GM12878 (cell line): ENCODE data around the gene APEX1. TPM values are rescaled to one million over a fixed set of nuclear protein-coding genes. Genes with fewer than 3 reads are reported as not detected.

Source experiments
- CHD2 ChIP-seq: IDR thresholded peaks from 2 replicates; pipeline ENCODE4 v1.6.1; 2011; ENCODE audit warnings: low read depth, low read length, improper control_type of control experiment, borderline replicate concordance
- CREB1 ChIP-seq: IDR thresholded peaks from 2 replicates; pipeline ENCODE4 v1.6.1; 2012; ENCODE audit warnings: low read depth, mild to moderate bottlenecking, inconsistent platforms
- CREM ChIP-seq: IDR thresholded peaks from 2 replicates; pipeline ENCODE4 v1.6.1; 2014; ENCODE audit warnings: antibody characterized with exemption, low read depth
- ETV6 ChIP-seq, 2 experiments: fragments of 450-650 bp in 1 of 2; IDR thresholded peaks in 1 of 2; conservative IDR thresholded peaks in 1 of 2; 2 replicates each; pipeline ENCODE4 v1.6.1; 2014; ENCODE audit warnings: antibody characterized with exemption in 1 of 2, borderline replicate concordance in 1 of 2, low read depth in 1 of 2, mild to moderate bottlenecking in 1 of 2, moderate library complexity in 1 of 2
- KLF5 ChIP-seq: fragments of 450-650 bp; IDR thresholded peaks from 2 replicates; pipeline ENCODE4 v1.6.1; 2014; ENCODE audit warnings: mild to moderate bottlenecking; ENCODE audit not compliant: partially characterized antibody
- POLR2A ChIP-seq: IDR thresholded peaks from 2 replicates; pipeline ENCODE4 v1.6.1; 2011; ENCODE audit warnings: low read depth, mild to moderate bottlenecking, low read length
- POLR2AphosphoS5 ChIP-seq: IDR thresholded peaks from 2 replicates; pipeline ENCODE4 v1.6.1; 2011; ENCODE audit warnings: mild to moderate bottlenecking, low read length, inconsistent platforms
- RBBP5 ChIP-seq: fragments of 200-600 bp; sonication (generic); conservative IDR thresholded peaks from 2 replicates; pipeline ENCODE4 v1.6.1; 2016
- RFX5 ChIP-seq: IDR thresholded peaks from 2 replicates; pipeline ENCODE4 v1.6.1; 2011; ENCODE audit warnings: low read depth, low read length, improper control_type of control experiment
- RUNX3 ChIP-seq: IDR thresholded peaks from 2 replicates; pipeline ENCODE4 v1.6.1; 2012; ENCODE audit warnings: low read length, inconsistent platforms
- SMAD5 ChIP-seq: IDR thresholded peaks from 2 replicates; pipeline ENCODE4 v1.6.1; 2016; ENCODE audit warnings: antibody characterized with exemption, low read depth
- TCF3 ChIP-seq: IDR thresholded peaks from 2 replicates; pipeline ENCODE4 v1.6.1; 2012; ENCODE audit warnings: low read depth, mild to moderate bottlenecking, low read length, borderline replicate concordance; ENCODE audit not compliant: insufficient read depth
- ZBTB40 ChIP-seq: fragments of 450-650 bp; IDR thresholded peaks from 2 replicates; pipeline ENCODE4 v1.6.1; 2016; ENCODE audit warnings: mild to moderate bottlenecking, moderate library complexity, borderline replicate concordance
- ZNF687 ChIP-seq: fragments of 450-650 bp; IDR thresholded peaks from 2 replicates; pipeline ENCODE4 v1.6.1; 2017; ENCODE audit warnings: mild to moderate bottlenecking, moderate library complexity
- polyA plus RNA-seq, 11 experiments: library from polyadenylated mRNA; depleted of rRNA in 4 of 11; unstranded in 6 of 11; stranded (reverse) in 5 of 11; fragments of >200 nt; fragmentation: Nextera tagmentation in 4 of 11; fragmentation: Illumina TruSeq in 1 of 11; extraction: Ambion mirVana in 4 of 11; extraction: Trizol in 1 of 11; gene quantifications; 1 replicate in 1 of 11; 2 replicates in 10 of 11; pipeline versions ENCODE4 v1.2.1 to v1.2.3, GENCODE V29; 2011 to 2016; ENCODE audit warnings: inconsistent platforms in 2 of 11, missing spikeins in 2 of 11, low read depth in 1 of 11
- total RNA-seq, 4 experiments: library from RNA; depleted of rRNA in 3 of 4; stranded (reverse); fragments of >200 nt in 3 of 4; fragmentation: Illumina TruSeq in 1 of 4; extraction: Trizol in 1 of 4; gene quantifications; 2 replicates each; pipeline versions ENCODE4 v1.2.1 to v1.2.3, GENCODE V29; 2013 to 2021
- TF ChIP-seq, protein P1 (sequence below): fragments of 450-650 bp; conservative IDR thresholded peaks from 2 replicates; pipeline ENCODE4 v1.6.1; 2017; ENCODE audit warnings: mild to moderate bottlenecking, moderate library complexity

The APEX1 gene
- total and polyA plus RNA-seq, 10 of the 15 experiments (the other 5 are each of a cell fraction or from before 2014, with no cell fraction given) = 115 to 407 (median 300) TPM

- TF ChIP-seq RUNX3 (peak; percentile 33; the same call in 1 of the 2 replicates), RBBP5 (no peak), CREM (0 out of 2 replicates have a peak, but pooled peaks have one; percentile 4), KLF5 (no peak), CREB1 (peak; percentile 54; the same call in 1 of the 2 replicates), ZBTB40 (no peak), SMAD5 (peak; percentile 9; the same call in 1 of the 2 replicates), POLR2A (peak; percentile 1; the same call in 1 of the 2 replicates), ZNF687 (no peak), TCF3 (0 out of 2 replicates have a peak, but pooled peaks have one; percentile 18), ETV6 (conservative IDR thresholded peaks at IDR 0.05 in 1 of 2, IDR thresholded peaks at IDR 0.05 in 1 of 2; ENCODE audit: borderline replicate concordance in 1 of 2, low read depth in 1 of 2) (no peak), CHD2 (peak; percentile 69), RFX5 (peak; percentile 47; the same call in 1 of the 2 replicates), POLR2AphosphoS5 (peak; percentile 54)
- TF ChIP-seq, protein P1, sequence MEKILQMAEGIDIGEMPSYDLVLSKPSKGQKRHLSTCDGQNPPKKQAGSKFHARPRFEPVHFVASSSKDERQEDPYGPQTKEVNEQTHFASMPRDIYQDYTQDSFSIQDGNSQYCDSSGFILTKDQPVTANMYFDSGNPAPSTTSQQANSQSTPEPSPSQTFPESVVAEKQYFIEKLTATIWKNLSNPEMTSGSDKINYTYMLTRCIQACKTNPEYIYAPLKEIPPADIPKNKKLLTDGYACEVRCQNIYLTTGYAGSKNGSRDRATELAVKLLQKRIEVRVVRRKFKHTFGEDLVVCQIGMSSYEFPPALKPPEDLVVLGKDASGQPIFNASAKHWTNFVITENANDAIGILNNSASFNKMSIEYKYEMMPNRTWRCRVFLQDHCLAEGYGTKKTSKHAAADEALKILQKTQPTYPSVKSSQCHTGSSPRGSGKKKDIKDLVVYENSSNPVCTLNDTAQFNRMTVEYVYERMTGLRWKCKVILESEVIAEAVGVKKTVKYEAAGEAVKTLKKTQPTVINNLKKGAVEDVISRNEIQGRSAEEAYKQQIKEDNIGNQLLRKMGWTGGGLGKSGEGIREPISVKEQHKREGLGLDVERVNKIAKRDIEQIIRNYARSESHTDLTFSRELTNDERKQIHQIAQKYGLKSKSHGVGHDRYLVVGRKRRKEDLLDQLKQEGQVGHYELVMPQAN = peak; percentile 84; the same call in 1 of the 2 replicates
Observed at GRCh38 chr14:20455355-20456300, 602 bp downstream of the APEX1 start (continued).
